IMR-90 (cell line): ENCODE results near the gene MEF2C. TPM values are rescaled to one million over a fixed set of nuclear protein-coding genes. Genes with fewer than 3 reads are reported as not detected.

Source experiments
- ATAC-seq: fragments of 200-7000 bp; cut with Tn5 transposase; 2 replicates; pipeline ENCODE4 v1.9.1; 2020; ENCODE audit warnings: low read depth, mild to moderate bottlenecking, moderate library complexity
- BruUV-seq: library from RNA; stranded (reverse); fragments of 400-500 nt; replicated peaks from 2 replicates; lab custom pipeline; 2021; lab: Mats Ljungman, UMichigan
- CTCF ChIA-PET: fragments of 300-600 bp; formaldehyde crosslinking; extraction: SDS; loops from one replicate; lab custom pipeline; 2021; ENCODE audit warnings: antibody characterized with exemption; lab: Yijun Ruan, JAX
- POLR2A ChIA-PET: fragments of 300-600 bp; sonication (Branson Sonifier 250); formaldehyde crosslinking; loops from one replicate; lab custom pipeline; 2022; ENCODE audit warnings: antibody characterized with exemption; ENCODE audit not compliant: unreplicated experiment; lab: Charles Lee
- DNase-seq: peaks from one replicate; pipeline ENCODE4 v3.0.0; 2013
- H2AFZ ChIP-seq: replicated peaks from 2 replicates; pipeline ENCODE3; 2013; ENCODE audit warnings: low read length, mild to moderate bottlenecking; ENCODE audit not compliant: poor library complexity
- H2AK5ac ChIP-seq: 2 replicates; pipeline ENCODE4 v1.6.1; 2013; ENCODE audit warnings: low read depth, low read length, inconsistent platforms
- H2AK9ac ChIP-seq: replicated peaks from 2 replicates; pipeline ENCODE3; 2013; ENCODE audit warnings: mild to moderate bottlenecking, low read depth, low read length, moderate library complexity; ENCODE audit not compliant: poor library complexity
- H2BK120ac ChIP-seq: 2 replicates; pipeline ENCODE4 v1.6.1; 2013; ENCODE audit warnings: low read depth, low read length, inconsistent platforms
- H2BK15ac ChIP-seq: 3 replicates; pipeline ENCODE4 v1.6.1; 2013; ENCODE audit warnings: low read depth, low read length, inconsistent platforms
- H2BK20ac ChIP-seq: 2 replicates; pipeline ENCODE4 v1.6.1; 2013; ENCODE audit warnings: low read depth, mild to moderate bottlenecking, inconsistent platforms, low read length, moderate library complexity
- H2BK5ac ChIP-seq: 2 replicates; pipeline ENCODE4 v1.6.1; 2013; ENCODE audit warnings: mild to moderate bottlenecking, low read depth, low read length, inconsistent platforms; ENCODE audit not compliant: poor library complexity, severe bottlenecking
- H3K14ac ChIP-seq: replicated peaks from 2 replicates; pipeline ENCODE4 v1.6.1; 2013; ENCODE audit warnings: low read depth, low read length, inconsistent platforms
- H3K18ac ChIP-seq: 2 replicates; pipeline ENCODE4 v1.6.1; 2013; ENCODE audit warnings: low read depth, low read length, control low read depth
- H3K23ac ChIP-seq: 2 replicates; pipeline ENCODE4 v1.6.1; 2013; ENCODE audit warnings: low read depth, low read length, inconsistent platforms
- H3K27ac ChIP-seq: 2 replicates; pipeline ENCODE4 v1.5.1; 2013; ENCODE audit warnings: mild to moderate bottlenecking, control low read depth, low read length; ENCODE audit not compliant: insufficient read depth
- H3K27me3 ChIP-seq: 2 replicates; pipeline ENCODE4 v1.6.1; 2013; ENCODE audit warnings: low read length; ENCODE audit not compliant: control insufficient read depth, insufficient read depth
- H3K36me3 ChIP-seq: 2 replicates; pipeline ENCODE4 v1.6.1; 2013; ENCODE audit warnings: low read length, mixed read lengths; ENCODE audit not compliant: control insufficient read depth, insufficient read depth
- H3K4ac ChIP-seq: 2 replicates; pipeline ENCODE4 v1.6.1; 2013; ENCODE audit warnings: low read depth, low read length, inconsistent platforms
- H3K4me1 ChIP-seq: 2 replicates; pipeline ENCODE4 v1.6.1; 2013; ENCODE audit warnings: low read length, mixed read lengths; ENCODE audit not compliant: control insufficient read depth, insufficient read depth
- H3K4me2 ChIP-seq: 2 replicates; pipeline ENCODE4 v1.6.1; 2013; ENCODE audit warnings: low read depth, mild to moderate bottlenecking, control low read depth, low read length, moderate library complexity
- H3K4me3 ChIP-seq: 2 replicates; pipeline ENCODE4 v1.5.1; 2013; ENCODE audit warnings: low read depth, mild to moderate bottlenecking, control low read depth, low read length, moderate library complexity; ENCODE audit not compliant: insufficient read depth
- H3K56ac ChIP-seq: 2 replicates; pipeline ENCODE4 v1.6.1; 2013; ENCODE audit warnings: low read length, inconsistent platforms; ENCODE audit not compliant: insufficient read depth; ENCODE audit errors: extremely low read depth
- H3K79me1 ChIP-seq, 2 experiments: 2 replicates each; pipeline ENCODE4 v1.6.1; 2013; ENCODE audit warnings: low read length in 2 of 2, inconsistent platforms in 1 of 2, low read depth in 1 of 2
- H3K9ac ChIP-seq: 2 replicates; pipeline ENCODE4 v1.6.1; 2013; ENCODE audit warnings: low read depth, low read length, control low read depth
- H3K9me1 ChIP-seq: 2 replicates; pipeline ENCODE4 v1.6.1; 2013; ENCODE audit warnings: low read length, inconsistent platforms; ENCODE audit not compliant: insufficient read depth
- H3K9me3 ChIP-seq: 2 replicates; pipeline ENCODE4 v1.6.1; 2013; ENCODE audit warnings: low read length; ENCODE audit not compliant: control insufficient read depth, insufficient read depth
- H4K20me1 ChIP-seq: 2 replicates; pipeline ENCODE4 v1.6.1; 2013; ENCODE audit warnings: low read length, inconsistent platforms; ENCODE audit not compliant: insufficient read depth
- H4K5ac ChIP-seq: 2 replicates; pipeline ENCODE4 v1.6.1; 2013; ENCODE audit warnings: mild to moderate bottlenecking, low read depth, low read length, control low read depth
- H4K8ac ChIP-seq, 2 experiments: 2 replicates each; pipeline ENCODE4 v1.6.1; 2013; ENCODE audit warnings: low read depth in 2 of 2, low read length in 2 of 2, control low read depth in 1 of 2, inconsistent platforms in 1 of 2
- H4K91ac ChIP-seq: 2 replicates; pipeline ENCODE4 v1.6.1; 2013; ENCODE audit warnings: low read depth, low read length, inconsistent platforms; ENCODE audit not compliant: insufficient read depth
- CEBPB ChIP-seq: IDR thresholded peaks from 2 replicates; pipeline ENCODE4 v1.6.1; 2012; ENCODE audit warnings: low read depth, low read length, improper control_type of control experiment
- FOS ChIP-seq: fragments of 150-350 bp; IDR thresholded peaks from 2 replicates; pipeline ENCODE4 v1.6.1; 2016; ENCODE audit warnings: low read depth, low read length
- MAFK ChIP-seq: IDR thresholded peaks from 2 replicates; pipeline ENCODE4 v1.6.1; 2012; ENCODE audit warnings: low read depth, low read length, improper control_type of control experiment
- POLR2A ChIP-seq: IDR thresholded peaks from 2 replicates; pipeline ENCODE4 v1.6.1; 2012; ENCODE audit warnings: mild to moderate bottlenecking, low read depth, low read length
- WGBS, 2 experiments: methylation state at CpG; one replicate each; pipeline versions ENCODE4 v1.1.5 to v1.1.7; 2013; ENCODE audit warnings: missing lambda C conversion rate in 2 of 2; ENCODE audit not compliant: insufficient read length in 1 of 2; ENCODE audit errors: extremely low coverage in 2 of 2; 5-methylcytosine and 5-hydroxymethylcytosine counted together
- dilution Hi-C: fragments of 300-500 bp; cut with HindIII; formaldehyde crosslinking; loops from one replicate; pipeline ENCODE4 v1.14.3; 2018; ENCODE audit warnings: low sequenced_read_pairs; ENCODE audit not compliant: unreplicated experiment
- in situ Hi-C: fragments of 300-500 bp; cut with MboI; formaldehyde crosslinking; loops from 3 replicates; pipeline ENCODE4 v1.14.3; 2019; ENCODE audit warnings: low sequenced_read_pairs, inconsistent platforms, mixed read lengths
- intact Hi-C: fragments of 100-400 bp; cut with micrococcal nuclease; formaldehyde crosslinking; loops from 2 replicates; pipeline ENCODE4 v1.10.0; 2022
- polyA plus RNA-seq, 3 experiments: library from polyadenylated mRNA; depleted of rRNA; stranded (reverse); fragments of >200 nt; gene quantifications; 2 replicates each; pipeline ENCODE4 v1.2.3, GENCODE V29; 2012; ENCODE audit warnings: low replicate concordance in 1 of 3
- total RNA-seq: library from RNA; depleted of rRNA; stranded (reverse); fragments of >200 nt; gene quantifications from 2 replicates; pipeline ENCODE4 v1.2.3, GENCODE V29; 2012

The MEF2C gene
- total and polyA plus RNA-seq, 2 of the 4 experiments (the other 2 are of a cell fraction), result 1.5 to 6.8 TPM

DNA sequence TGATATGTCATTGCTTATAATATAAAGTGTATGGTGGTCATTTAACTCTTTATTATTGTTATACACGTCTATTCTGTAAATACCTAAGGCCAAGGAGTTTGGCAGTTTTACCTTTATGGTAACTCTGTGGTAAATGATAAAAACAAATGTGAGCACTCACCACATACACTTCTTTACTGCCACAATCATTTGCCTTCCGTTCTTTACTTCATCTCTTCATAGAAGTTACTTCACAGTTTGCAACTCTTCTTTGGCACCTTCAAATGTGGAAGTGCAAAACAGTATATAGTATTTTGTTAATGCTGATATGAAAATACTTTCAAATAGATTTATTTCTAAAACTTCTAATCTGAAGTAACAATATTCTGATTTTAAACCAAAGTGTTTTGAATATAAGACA, 4.4 kb upstream of the MEF2C start:
- no TSS peak for BruUV-seq
- H3K23ac ChIP-seq, result no peak overlapping the region
- no peak overlapping the region for H3K27ac ChIP-seq
- ChIA-PET CTCF (no interaction called here), POLR2A (no interaction called here)
- no peak overlapping the region for H2AFZ ChIP-seq
- no peaks in the 10 kb centered on the region for H3K9me3 ChIP-seq
- H3K27me3 ChIP-seq, result no peaks in the 10 kb centered on the region
- WGBS, 2 experiments, result no CpG with 5 or more reads among the region's 2 CpGs
- no peak overlapping the region for H3K4me2 ChIP-seq
- H4K91ac ChIP-seq, result no peak overlapping the region
- H3K18ac ChIP-seq, result no peak overlapping the region
- no peak overlapping the region for H2AK9ac ChIP-seq
- no peak overlapping the region for H2AK5ac ChIP-seq
- no peaks in the 10 kb centered on the region for H4K20me1 ChIP-seq
- dilution Hi-C loops, result no loop called here
- H2BK5ac ChIP-seq, result no peak overlapping the region
- no peak overlapping the region for H2BK15ac ChIP-seq
- H4K8ac ChIP-seq, result no peak overlapping the region
- H2BK20ac ChIP-seq, result no peak overlapping the region
- H4K5ac ChIP-seq, result no peak overlapping the region
- no peak overlapping the region for H3K14ac ChIP-seq
- intact Hi-C loops, result loop anchor here (10.0 kb wide), 1 partner anchor 327 kb away; no protein-coding TSS in a partner anchor
- no peaks in the 10 kb centered on the region for H3K36me3 ChIP-seq
- 0 out of 4 replicates have a peak, but pooled peaks cover 0 to 9% of the 10 kb centered on the region in 2 experiments for H3K79me1 ChIP-seq
- no peaks in the 10 kb centered on the region; the same call in 1 of the 2 replicates for H3K9me1 ChIP-seq
- H3K4ac ChIP-seq, result no peak overlapping the region
- H3K9ac ChIP-seq, result no peak overlapping the region
- no peak overlapping the region for H2BK120ac ChIP-seq
- H3K4me1 ChIP-seq, result 0 out of 2 replicates have a peak, but pooled peaks cover 1% of the 10 kb centered on the region
- ATAC-seq (no peak), DNase-seq (no peak)
- H3K4me3 ChIP-seq, result no peak overlapping the region
- no peak for TF ChIP-seq POLR2A
- TF ChIP-seq MAFK, result no peak
- no peak for TF ChIP-seq CEBPB
- TF ChIP-seq FOS, result no peak
- no peak overlapping the region for H3K56ac ChIP-seq
- in situ Hi-C loops, result loop anchor here (10.0 kb wide), 1 partner anchor 57 kb away; no protein-coding TSS in a partner anchor
